SK-N-MC (cell line): ENCODE measurements around the gene PEX5L.

Experiments used
- EZH2 ChIP-seq: fragments of 200-600 bp; sonication (generic); IDR thresholded peaks from one replicate; pipeline ENCODE4 v1.6.1; 2017; ENCODE audit warnings: antibody characterized with exemption
- POLR2AphosphoS5 ChIP-seq: IDR thresholded peaks from 2 replicates; pipeline ENCODE4 v1.6.1; 2012; ENCODE audit warnings: mild to moderate bottlenecking, low read depth, low read length, borderline replicate concordance

GRCh38 chr3:179955809-179956208 lies 80.9 kb downstream of the PEX5L start:
- TF ChIP-seq POLR2AphosphoS5 (peak; percentile 54; the same call in 1 of the 2 replicates), EZH2 (no peak)
